Lung microvascular endothelial cell (primary cell): ENCODE results near the gene VAPB. TPM values are rescaled to one million over a fixed set of nuclear protein-coding genes. Genes with fewer than 3 reads are reported as not detected.

Experiments
- DNase-seq, 2 donors: peaks; one replicate each; pipeline versions ENCODE4 v3.0.0 to v3.0.0-alpha.2; 2010; ENCODE audit warnings: low read depth in 2 of 2
- total RNA-seq: library from RNA; depleted of rRNA; stranded (reverse); fragments of >200 nt; gene quantifications from 2 replicates; pipeline ENCODE4 v1.2.1, GENCODE V29; 2014

VAPB gene
- total RNA-seq, 1 donor from 2014 or later, result 12.3 TPM

GRCh38 chr20:58461104-58461503 is 72.1 kb downstream of the VAPB start:
- DNase-seq, result no peak

GRCh38 chr20:58461899-58462298 is 72.9 kb downstream of the VAPB start:
- no peak for DNase-seq

- DNase-seq, result no peak
These were observed 74.2 kb downstream of the VAPB start for GRCh38 chr20:58463256-58463655.

- DNase-seq, result no peak
These were observed 75.8 kb downstream of the VAPB start for GRCh38 chr20:58464838-58465237.

GRCh38 chr20:58466095-58466708 is 77.2 kb downstream of the VAPB start:
- no peak for DNase-seq

- DNase-seq, result no peak
These were observed 77.9 kb downstream of the VAPB start for GRCh38 chr20:58466729-58467571.

- DNase-seq, result no peak
These were observed 78.8 kb downstream of the VAPB start for GRCh38 chr20:58467572-58468527.

- DNase-seq, result no peak
These were observed 80.6 kb downstream of the VAPB start for GRCh38 chr20:58469616-58470015.

- DNase-seq, result no peak
These were observed 81.5 kb downstream of the VAPB start for GRCh38 chr20:58470336-58471192.

- DNase-seq, result no peak
These were observed 82.5 kb downstream of the VAPB start for GRCh38 chr20:58471193-58472164.

GRCh38 chr20:58472273-58473018 is 83.4 kb downstream of the VAPB start:
- no peak for DNase-seq

GRCh38 chr20:58473453-58474425 is 84.7 kb downstream of the VAPB start:
- no peak for DNase-seq

- DNase-seq, result no peak
These were observed 86.4 kb downstream of the VAPB start for GRCh38 chr20:58475466-58475865.

- DNase-seq, result no peak
These were observed 89.2 kb downstream of the VAPB start for GRCh38 chr20:58478141-58478805.

GRCh38 chr20:58479726-58480440 is 90.9 kb downstream of the VAPB start:
- no peak for DNase-seq

- DNase-seq, result no peak
These were observed 91.7 kb downstream of the VAPB start for GRCh38 chr20:58480551-58481336.
